Skeletal muscle cell (primary cell): ENCODE data around the gene PHLPP1.
"Not testable (repeated sequence)": the region's sequence is repeated elsewhere in the genome, so short reads cannot be mapped to it uniquely, and the experiment has no call there.

Source experiments
- DNase-seq: peaks from one replicate; pipeline ENCODE4 v3.0.0-alpha.2; 2010; ENCODE audit warnings: low read depth
- H3K4me3 ChIP-seq: 2 replicates; pipeline ENCODE4 v1.5.1; 2011; ENCODE audit warnings: low read depth, mild to moderate bottlenecking, control low read depth, low read length, moderate library complexity

PHLPP1 gene

DNA sequence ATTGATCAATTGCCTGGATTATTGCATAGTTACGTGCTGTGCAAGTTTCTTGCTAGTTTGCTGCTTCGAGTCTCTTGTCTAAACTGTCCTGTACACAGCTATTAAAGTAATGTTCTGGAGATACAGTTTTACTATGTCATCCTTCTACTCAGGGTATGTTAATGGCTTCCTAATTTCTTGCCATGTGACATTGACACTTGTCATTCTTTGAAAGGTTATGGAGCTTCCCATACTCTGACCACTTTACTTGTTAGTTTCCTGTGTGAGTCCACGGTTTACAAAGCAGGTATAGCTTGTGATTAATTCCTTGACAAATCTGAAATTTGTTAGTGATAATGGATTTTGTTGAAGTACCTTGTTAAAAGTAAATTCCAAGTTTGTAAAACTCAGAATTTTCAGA, 80.5 kb downstream of the PHLPP1 start:
- no peak for DNase-seq

DNA sequence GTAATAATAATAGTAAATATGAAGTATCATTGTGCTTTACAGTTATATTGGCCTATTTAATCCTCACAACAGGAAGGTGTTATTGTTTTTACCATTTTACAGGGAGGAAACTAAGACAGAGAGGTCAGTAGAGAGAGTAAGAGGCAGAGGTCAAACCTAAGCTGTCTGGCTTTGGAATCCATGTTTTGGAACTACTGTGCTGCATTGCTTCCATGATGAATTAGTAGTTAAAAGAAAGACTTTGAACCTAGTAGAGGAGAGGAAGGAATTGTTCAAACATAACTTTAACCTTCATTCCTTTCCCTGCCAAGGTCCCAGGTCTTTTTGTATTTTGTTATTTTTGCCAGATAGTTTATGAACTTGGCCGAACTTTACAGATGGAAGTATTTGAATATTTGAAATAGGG, 80.9 kb downstream of the PHLPP1 start:
- no peak for DNase-seq
- no peak overlapping the region for H3K4me3 ChIP-seq

More for the DNA sequence above, 80.5 kb downstream of the PHLPP1 start:
- no peak overlapping the region for H3K4me3 ChIP-seq

DNA sequence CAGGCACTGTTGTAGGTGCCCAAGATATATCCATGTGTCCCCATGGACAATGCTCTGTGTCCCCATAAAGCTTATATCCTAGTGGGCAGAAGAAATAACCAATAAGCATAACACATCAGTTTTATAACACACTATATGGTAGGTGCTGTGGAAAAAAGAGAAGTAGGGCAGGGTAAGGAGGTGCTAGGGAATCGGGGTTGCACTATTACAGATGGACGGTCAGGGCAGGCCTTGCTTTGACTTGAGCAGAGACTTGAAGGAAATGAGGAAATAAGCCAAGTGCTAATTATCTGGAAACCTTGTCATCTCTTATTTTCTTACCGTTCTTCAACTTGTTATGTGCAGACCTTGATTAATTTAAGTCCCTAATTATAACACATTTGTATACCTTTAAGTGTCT, 82.0 kb downstream of the PHLPP1 start:
- H3K4me3 ChIP-seq = no peak overlapping the region
- no peak for DNase-seq

DNA sequence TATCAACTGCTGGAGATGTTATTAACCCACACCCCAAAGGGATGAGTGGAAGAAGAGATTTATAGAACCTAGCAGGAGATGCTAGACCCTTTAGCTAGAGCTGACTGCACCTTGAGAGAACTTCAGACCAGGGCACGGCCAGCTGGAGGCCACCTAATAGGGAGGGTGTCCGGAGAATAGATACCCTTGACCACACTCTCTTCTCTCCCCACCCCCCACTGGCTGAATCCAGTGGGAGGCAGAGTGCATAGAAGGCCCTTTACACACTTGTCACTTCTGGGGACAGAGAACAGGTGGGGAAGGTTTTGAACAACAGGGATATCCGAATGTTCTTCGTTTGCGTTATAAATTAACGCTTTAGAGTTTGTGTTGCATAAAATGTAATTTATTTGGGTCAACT, 84.6 kb downstream of the PHLPP1 start:
- DNase-seq = no peak
- H3K4me3 ChIP-seq = no peak overlapping the region

DNA sequence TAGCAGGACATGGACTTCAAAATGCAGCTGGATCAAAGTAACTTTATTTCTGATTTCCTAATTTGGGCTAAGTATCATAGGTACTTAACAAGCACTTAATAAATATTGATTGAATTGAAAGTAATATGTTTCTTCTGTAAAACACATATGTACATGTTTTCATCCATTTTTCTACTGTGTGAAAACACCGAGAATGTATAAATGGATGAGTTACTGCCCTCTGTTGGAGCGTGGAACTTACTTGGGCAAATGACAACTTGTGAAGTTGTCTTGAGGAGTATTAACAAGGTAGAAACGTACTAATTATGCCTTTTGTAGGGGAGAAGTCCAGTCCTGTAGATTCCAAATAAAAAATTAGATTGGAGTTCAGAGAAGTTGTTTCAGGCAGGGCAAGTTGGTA, 87.2 kb downstream of the PHLPP1 start:
- DNase-seq = no peak
- H3K4me3 ChIP-seq = no peak overlapping the region

DNA sequence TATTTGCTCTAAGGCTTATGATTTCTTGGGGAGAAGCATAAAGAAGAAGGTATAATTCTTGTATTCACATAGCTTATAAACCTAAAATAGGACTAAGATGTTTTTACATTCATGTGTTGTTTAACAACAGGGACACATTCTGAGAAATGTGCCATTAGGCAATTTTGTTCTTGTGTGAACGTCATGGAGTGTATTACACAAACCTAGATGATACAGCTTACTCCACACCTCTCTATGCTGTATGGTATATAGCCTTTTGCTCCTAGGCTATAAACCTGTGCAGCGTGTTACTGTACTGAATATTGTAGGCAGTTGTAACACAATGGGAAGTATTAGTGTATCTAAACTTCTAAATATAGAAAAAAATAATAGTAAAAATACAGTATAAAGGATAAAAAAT, 92.1 kb downstream of the PHLPP1 start:
- no peak overlapping the region for H3K4me3 ChIP-seq
- no peak for DNase-seq

DNA sequence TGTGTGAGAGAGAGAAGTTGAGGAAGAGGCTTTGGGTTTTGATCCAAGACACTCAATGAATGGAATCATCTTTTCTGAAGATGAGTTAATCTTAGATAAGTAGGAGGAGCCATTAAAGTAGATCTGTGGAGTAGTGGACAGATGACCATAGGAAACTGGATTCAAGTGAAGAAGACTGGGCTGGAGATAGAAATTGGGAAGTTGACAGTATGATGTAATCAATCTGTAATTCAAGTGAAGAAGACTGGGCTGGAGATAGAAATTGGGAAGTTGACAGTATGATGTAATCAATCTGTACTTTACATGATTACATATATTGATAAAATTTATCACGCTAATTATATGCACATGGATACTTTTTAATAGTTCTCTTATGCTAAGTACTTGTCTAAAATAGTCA, 92.8 kb downstream of the PHLPP1 start:
- DNase-seq = no peak
- H3K4me3 ChIP-seq = no peak overlapping the region

DNA sequence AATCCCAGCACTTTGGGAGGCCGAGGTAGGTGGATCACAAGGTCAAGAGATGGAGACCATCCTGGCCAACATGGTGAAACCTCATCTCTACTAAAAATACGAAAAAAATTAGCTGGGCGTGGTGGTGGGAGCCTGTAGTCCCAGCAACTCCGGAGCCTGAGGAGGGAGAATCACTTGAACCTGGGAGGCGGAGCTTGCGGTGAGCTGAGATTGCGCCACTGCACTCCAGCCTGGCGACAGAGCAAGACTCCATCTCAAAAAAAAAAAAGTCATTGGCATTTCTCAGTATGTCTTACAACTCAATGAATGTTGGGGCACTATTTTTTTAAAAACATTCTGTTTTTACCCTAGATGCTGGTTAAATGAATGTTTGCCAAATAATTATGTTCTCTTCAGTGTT, 94.1 kb downstream of the PHLPP1 start:
- DNase-seq, H3K4me3 ChIP-seq: not testable (repeated sequence)

DNA sequence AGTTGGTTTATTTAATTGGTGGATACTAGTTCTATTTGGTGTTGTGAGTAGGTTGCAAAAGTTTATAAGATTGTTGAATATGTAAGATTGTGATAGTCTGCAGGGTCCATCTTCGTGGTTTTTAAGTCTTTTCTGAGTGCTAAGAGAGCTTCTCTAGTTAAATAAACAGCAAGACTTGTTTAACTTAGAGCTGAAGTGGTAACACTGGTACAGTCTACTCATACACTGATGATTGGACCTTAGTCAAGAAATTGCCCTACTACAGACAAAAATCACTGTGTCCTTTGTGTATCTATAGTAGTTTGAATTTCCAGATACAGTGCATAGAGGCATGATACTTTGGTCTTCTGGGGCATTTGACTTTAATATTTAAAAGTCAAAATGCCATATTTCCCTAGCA, 94.6 kb downstream of the PHLPP1 start:
- H3K4me3 ChIP-seq = no peak overlapping the region
- DNase-seq = no peak

DNA sequence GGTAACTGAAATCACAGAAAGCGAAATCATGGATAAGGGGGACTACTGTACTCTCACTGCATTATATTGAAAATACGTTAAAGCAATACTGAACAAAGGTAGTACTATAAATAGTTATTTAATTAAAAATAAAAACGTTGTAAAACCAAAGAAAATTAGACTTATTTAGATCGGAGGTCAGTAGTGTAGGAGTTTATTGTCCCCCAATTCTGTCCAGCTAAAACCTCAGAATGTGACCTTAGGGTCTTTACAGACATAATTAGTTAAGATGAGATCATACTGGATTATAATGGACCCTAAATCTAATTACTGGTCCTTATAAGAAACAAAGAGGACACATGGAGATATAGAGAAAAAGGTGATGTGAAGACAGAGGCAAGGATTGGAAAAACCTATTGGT, 95.3 kb downstream of the PHLPP1 start:
- no peak overlapping the region for H3K4me3 ChIP-seq
- DNase-seq = no peak

DNA sequence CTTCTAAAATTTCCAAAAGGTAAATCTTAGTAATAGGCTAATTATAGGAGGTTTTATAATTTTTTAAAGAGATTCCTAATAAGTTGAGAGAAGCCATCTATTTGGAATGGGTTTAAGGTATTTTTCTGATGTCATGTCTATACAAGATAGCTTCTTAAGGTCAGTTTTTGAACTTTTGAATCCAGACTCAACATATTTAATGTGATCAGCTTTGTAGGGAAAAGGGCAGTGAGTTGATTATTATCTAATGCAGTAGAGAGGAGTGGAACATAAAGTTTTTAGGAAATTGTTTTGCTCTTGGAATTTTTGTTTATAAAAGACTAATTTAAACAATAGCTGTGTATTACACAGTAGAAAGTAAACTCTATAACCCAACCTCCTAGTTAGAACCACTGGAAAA, 96.3 kb downstream of the PHLPP1 start:
- H3K4me3 ChIP-seq = no peak overlapping the region
- no peak for DNase-seq

DNA sequence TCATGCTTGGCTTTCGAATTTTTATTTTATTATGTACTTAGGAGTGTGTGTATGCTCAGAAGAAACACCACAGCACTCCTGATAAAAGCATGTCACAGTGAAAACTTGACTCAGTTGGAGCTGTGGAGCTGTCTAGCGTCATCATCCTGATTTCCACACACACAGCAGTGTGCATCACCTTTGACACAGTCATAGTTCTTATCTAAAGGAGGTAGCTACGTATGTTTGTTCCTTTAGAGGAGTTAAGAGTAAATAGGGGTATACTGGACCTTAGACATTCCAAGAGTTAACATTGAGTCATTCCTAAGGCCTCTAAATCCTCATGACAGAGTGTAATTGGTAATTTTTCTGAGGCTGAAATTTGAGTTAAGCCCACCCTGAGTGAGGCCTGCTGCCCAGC, 96.9 kb downstream of the PHLPP1 start:
- no peak for DNase-seq
- H3K4me3 ChIP-seq = no peak overlapping the region

DNA sequence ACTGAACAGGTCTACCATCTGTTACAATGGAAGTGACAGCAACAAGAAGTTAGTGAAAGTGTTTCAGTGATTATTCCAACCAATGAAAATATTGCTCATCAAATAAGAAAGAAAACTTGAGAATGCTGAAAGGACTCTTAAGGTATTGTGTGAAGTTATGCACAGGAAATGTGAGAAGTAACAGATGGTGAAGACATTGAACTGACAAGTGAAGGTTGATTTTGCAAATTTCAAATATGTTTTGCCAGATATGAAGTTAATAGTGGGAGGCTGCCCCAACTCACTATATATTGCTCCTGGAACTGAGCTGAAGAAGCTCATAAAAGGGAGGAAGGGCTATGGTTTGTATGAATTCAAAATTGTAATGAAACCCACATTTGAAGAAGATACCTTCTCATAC, 97.5 kb downstream of the PHLPP1 start:
- no peak for DNase-seq
- no peak overlapping the region for H3K4me3 ChIP-seq

DNA sequence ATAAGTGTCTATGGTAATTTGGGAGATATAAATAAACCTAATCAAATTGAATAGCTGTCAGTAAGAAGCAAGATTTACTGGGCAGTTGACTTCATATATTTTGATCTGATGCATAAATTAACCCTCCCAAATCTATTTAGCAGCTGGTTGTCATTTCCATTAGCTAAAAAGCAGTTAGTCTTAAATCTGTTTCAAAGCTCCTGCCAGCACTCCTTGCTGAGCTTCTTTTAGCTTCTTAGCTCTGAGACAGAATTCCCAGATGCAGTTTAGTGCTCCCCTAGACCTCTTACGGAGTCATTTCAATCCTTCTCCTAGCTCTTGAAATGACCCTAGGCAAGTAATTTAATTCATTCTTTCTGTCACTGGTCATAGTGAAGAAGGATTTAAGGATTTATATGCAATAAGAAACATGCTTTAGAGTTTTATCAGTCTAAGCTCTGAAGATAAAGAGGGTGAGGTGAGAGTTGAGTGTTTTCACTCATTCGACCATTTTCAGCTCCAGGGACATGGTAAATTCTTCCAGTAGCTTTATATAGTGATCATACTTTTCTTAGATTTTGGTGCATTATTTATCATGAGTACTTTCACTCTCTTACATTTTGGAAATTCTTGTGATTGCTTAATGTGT, 98.9 kb downstream of the PHLPP1 start:
- no peak for DNase-seq
- no peak overlapping the region for H3K4me3 ChIP-seq

DNA sequence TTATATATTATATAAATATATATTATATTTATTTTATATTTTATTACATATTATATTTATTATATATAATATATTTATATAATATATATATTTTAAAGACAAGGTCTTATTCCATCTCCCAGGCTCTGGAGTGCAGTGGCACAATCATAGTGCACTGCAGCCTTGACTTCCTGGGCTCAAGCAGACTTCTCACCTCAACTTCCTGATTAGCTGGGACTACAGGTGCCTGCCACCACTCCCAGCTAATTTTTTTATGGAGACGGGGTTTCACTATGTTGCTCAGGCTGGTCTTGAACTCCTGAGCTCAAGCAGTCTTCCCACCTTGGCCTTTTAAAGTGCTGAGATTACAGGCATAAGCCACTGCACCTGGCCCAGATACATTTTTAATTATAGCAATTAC, 110.0 kb downstream of the PHLPP1 start:
- H3K4me3 ChIP-seq = no peak overlapping the region
- no peak for DNase-seq

DNA sequence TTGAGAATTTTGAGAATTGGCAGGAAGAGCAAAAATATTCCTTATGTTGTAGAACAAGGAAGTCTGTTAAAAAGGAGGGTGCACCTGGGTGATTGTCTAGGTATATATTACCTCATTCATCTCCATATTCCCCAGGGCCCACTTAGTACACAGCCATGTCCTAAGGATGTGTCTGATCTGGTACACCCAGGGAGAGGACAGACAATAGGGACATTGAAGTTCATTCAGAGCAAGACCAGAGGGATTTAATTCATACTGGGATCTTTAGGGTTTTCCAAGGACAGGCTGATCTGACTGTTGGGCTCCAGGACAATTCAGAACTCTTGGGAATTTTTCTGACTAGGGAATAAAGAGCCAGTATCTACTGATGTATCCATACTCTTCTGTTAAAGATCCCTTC, 112.1 kb downstream of the PHLPP1 start:
- no peak overlapping the region for H3K4me3 ChIP-seq
- no peak for DNase-seq

DNA sequence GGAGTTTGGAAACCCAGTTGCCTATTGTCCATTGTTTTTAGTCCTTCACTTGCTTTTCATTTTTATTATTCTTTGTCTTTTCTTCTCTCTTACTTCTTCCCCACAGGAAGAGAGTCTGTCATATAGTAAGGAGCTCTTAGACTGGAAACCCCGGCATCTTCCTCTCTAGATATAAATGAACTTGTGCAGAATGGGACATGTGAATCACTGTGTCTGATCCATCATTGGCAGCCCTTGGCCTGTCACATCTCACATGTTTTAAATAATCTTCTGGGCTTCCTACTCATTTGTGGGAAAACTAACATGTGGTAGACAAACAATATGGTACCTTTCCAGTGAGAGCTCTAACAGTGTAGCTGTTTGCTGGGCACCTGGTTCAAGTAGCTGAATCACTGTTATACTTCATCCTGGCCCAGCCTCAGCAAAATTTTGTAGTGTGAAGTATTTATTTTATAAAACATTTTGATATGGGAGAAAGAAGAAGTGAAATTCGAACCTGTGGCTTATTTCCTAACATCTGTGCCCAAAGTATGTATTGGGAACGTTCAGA, 112.8 kb downstream of the PHLPP1 start:
- H3K4me3 ChIP-seq = no peak overlapping the region
- no peak for DNase-seq

DNA sequence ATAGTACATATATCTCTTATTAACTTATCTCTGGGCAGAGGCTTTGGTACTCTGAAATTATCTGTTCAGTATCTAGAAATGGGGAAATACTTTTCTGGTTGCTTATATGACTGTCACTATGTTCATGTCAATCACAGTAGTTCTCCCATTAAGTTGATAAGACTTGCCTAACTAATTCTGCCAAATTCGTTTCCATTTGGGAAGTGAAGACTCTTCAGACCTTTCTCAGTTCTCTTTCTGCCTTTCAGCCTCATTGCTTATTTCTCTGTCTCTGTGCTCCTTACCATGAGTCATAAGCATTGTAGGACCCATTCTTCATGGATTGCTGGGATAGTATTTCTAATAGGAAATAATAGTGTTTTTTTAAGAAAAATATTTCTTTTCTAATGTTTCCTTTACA, 113.5 kb downstream of the PHLPP1 start:
- H3K4me3 ChIP-seq = no peak overlapping the region
- DNase-seq = no peak

DNA sequence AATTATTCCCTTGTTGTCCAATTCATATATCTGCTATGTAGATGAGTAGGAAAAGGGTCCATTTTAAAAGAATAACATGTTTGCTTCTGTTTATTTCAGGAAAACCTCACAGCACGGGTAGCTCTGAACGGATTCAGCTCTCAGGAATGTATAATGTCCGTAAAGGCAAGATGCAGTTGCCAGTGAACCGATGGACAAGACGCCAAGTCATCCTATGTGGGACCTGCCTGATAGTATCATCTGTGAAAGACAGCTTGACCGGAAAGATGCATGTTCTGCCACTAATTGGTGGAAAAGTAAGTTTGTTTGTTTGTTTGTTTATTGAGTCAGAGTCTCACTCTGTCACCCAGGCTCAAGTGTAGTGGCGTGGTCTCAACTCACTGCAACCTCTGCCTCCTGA, 114.6 kb downstream of the PHLPP1 start:
- no peak overlapping the region for H3K4me3 ChIP-seq
- no peak for DNase-seq

DNA sequence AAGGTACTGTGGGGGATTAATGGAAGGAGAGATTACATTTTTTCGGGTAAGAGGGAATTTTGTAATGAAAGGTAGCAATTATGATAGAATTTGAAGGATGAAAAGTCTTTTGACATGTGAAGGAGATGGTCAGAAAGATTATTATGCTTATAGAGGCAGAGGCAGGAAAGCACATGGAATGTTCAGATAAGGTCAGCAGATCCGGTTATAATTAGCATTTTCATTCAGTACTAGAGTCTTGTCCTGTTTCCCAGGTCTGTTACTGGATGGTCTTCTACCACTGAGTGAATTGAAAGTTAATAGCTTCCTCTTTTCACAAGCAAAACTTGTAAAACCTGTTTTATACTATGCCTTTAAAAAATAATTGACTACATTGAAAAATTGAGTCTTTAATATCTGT, 116.9 kb downstream of the PHLPP1 start:
- no peak overlapping the region for H3K4me3 ChIP-seq
- no peak for DNase-seq

DNA sequence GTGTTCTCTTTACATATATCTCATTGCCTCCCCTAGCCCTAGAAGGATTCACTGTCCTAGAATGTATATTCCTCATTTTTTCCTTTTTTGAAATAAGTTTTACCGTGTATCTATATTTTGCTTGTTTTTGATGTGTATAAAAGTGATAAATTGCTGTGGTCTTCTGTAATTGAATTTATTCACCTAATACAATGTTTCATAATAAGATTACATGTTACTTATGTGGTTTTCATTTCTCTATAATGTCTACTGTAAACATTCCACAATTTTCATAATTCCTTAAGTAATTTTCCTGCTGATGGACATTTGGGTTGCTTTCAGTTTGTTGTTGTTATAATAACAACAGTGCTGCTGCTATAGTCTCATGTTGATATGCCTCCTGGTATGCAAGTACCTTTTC, 118.2 kb downstream of the PHLPP1 start:
- DNase-seq = no peak
- no peak overlapping the region for H3K4me3 ChIP-seq

DNA sequence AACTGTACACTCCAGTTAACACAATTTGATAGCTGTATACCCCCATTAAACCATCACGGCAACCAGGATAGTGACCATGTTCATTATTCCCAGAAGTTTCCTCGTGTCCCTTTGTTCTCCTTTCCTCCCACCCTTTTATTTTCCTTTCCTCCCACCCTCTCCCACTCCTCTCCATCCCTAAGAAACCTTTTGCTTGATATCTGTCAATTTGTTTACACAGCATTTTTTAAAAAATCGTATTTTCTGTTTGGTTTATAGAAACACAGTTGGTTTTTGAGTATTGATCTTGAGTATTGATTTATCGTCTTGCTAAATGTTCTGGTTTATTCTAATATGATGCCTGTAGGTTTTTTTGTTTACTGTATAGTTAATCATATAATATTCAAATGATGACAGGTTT, 119.4 kb downstream of the PHLPP1 start:
- no peak for DNase-seq
- no peak overlapping the region for H3K4me3 ChIP-seq
